GM11168 (cell line): ENCODE measurements around the gene SEPTIN8.

ENCODE experiments used
- in situ Hi-C: fragments of 300-500 bp; cut with MboI; formaldehyde crosslinking; loops from one replicate; pipeline ENCODE4 v1.12.0; 2022; ENCODE audit warnings: low sequenced_read_pairs; ENCODE audit not compliant: unreplicated experiment

Gene SEPTIN8

GRCh38 chr5:132753135-132753987 is 23.7 kb downstream of the SEPTIN8 start:
- in situ Hi-C loops = no loop called here

GRCh38 chr5:132752581-132753125 is 24.4 kb downstream of the SEPTIN8 start:
- in situ Hi-C loops = no loop called here

DNA sequence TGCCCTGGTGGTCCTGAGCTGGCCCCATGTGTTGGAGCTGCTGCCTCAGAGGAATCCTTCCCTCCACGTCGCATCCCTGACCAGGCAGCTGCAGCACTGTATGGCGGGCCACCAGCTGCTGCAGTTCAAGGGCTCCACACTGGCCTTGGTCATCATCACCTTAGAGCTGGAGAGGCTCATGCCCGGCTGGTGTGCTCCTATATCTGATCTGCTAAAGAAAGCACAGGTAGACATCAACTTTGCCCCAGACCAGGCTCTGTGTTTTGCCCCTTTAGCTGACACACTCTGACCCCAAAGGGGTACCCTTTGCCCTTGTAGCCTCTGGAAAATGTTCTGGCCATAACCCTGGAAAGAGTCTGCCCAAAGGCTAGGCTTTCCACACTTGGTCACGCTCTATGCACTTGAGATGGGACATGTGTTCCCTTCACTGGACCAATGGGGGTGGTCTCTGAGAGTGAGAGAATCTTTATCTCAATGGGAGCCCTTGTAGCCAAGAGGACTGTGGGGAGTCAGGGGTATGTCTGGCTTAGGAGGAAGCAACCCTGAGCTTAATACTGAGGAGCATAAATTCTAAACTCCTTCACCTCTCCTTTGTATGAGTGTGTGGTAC is 25.0 kb downstream of the SEPTIN8 start:
- in situ Hi-C loops = no loop called here

GRCh38 chr5:132751444-132751843 is 25.6 kb downstream of the SEPTIN8 start:
- in situ Hi-C loops = no loop called here

- in situ Hi-C loops = no loop called here
Measured at GRCh38 chr5:132750471-132751230, 26.4 kb downstream of the SEPTIN8 start.

DNA sequence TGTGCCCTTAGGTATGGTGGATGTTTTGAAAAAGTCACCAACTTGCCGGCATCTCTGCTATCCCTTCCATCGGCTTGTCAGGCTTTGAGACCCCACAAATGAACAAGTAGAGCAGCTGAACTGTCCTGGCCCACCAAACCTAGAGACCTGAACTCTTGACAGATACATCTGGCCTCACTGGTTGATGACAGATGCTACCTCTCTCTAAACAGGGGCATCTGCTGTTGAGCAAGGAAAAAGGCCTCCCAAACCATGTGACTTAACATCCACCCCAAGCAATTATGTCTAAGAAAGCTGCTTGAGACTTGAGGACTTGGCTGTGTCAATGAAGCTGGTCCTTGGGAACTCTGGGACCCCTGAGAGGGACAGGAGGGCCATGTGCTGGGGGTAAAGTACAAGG is 27.5 kb downstream of the SEPTIN8 start:
- in situ Hi-C loops = no loop called here

- in situ Hi-C loops = no loop called here
Measured at GRCh38 chr5:132748522-132749000, 28.5 kb downstream of the SEPTIN8 start.

DNA sequence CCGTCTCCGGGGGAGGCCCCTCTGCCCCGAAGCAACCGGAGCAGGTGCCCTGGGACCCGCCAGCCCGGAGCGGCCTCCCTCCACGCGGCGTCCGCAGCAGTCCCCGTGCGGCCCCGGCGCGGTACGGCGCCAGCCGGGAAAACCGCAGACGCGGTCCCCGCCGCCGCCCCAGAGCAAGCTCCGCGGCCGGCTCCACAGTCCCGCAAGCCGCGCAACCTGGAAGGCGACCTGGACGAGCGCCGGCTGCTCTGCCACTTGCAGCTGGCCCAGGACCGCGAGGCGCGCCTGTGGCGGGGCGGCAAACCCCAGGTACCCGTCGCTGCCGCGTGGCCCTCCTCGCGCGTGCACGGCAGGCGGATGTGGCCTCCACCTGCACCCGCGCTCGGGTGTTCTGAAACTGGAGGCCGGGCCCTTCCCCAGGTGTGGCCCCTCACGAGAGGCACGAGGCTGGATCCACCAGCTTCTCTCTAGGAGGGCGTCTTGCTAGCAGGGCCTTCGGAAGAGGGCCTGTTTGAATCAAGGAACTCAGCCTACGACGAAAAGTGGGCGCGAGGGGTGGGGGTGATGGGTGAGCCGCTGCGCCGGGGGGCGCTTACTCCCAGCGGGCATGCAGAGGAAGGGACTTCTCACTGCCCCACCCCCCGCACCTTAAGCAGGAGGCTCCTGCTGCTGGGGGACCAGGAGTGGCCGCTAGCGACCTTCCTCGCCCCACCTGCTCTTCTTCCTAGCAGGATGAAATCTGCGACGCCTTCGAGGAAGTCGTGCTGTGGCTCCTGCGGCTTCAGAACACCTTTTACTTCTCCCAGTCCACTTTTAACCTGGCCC is 29.2 kb downstream of the SEPTIN8 start:
- in situ Hi-C loops = no loop called here

DNA sequence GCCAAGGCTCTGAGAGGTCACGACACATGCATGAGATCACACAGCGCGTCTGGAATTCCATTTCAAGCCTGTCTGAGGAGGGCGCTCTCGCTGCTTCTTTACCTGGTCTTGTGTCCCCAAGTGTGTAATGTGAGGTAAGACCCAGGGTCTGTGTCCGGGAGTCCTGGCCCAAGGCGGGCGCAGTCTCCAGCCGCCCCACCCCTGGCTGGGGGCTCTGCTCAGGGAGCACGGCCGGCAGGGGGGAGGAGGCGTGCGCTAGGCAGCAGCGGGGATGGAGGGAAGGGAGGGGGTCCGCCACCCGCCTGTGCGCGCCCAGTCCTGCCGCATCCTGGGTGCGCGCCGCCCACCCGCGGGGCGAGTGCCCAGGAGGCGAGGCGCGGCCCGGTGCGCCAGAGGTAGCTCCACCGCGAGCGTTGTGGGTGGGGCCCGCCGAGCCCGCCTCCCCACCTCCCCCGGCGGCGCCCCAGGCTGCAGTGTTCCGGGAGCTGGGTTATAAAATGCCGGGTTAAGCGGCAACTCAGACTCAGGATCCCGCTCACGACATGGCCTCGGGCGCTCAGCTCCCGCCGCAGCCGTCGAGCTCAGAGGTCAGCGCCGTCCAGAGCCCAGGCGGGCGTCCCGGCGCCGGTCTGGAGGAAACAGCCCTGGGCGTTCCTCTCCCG is 30.0 kb downstream of the SEPTIN8 start, which contains the start of gene CCNI2:
CCNI2 (plus strand) TSS at position 473 of the 662 bp plus-strand sequence; CDS start at position 543, 70 bp downstream.
- in situ Hi-C loops = no loop called here

GRCh38 chr5:132746592-132746953 is 30.5 kb downstream of the SEPTIN8 start:
- in situ Hi-C loops = no loop called here

GRCh38 chr5:132744659-132745058 is 32.4 kb downstream of the SEPTIN8 start:
- in situ Hi-C loops = no loop called here

DNA sequence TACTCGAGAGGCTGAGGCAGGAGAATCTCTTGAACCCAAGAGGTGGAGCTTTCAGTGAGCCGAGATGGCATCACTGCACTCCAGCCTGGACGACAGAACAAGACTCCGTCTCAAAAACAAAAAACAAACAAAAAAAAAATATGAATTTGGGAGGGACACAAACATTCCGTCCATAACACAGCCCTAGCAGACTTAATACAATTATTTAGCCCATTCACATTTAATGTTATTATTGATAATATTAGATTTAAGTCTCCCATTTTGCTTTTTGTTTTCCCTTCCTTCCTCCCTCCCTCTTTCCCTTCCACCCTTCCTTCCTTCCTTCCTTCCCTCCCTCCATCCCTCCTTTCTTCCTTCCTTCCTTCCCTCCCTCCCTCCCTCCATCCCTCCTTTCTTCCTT is 34.4 kb downstream of the SEPTIN8 start:
- in situ Hi-C loops = no loop called here

GRCh38 chr5:132742158-132742557 is 34.9 kb downstream of the SEPTIN8 start:
- in situ Hi-C loops = no loop called here

DNA sequence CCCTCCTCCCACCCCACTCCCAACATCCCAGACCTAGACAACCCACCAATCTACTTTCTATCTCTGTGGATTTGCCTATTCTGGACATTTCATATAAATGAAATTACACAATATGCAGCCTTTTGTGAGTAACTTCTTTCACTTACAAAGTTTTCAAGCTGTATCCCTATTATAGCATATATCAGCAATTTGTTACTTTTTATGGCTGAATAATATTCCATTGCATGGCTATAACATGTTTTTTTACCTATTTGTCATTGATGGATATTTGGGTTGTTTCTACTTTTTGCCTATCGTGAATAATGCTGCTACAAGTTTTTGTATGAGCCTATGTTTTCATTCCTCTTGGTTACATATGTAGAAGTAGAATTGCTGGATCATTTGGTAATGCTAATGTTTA is 37.8 kb downstream of the SEPTIN8 start:
- in situ Hi-C loops = no loop called here

DNA sequence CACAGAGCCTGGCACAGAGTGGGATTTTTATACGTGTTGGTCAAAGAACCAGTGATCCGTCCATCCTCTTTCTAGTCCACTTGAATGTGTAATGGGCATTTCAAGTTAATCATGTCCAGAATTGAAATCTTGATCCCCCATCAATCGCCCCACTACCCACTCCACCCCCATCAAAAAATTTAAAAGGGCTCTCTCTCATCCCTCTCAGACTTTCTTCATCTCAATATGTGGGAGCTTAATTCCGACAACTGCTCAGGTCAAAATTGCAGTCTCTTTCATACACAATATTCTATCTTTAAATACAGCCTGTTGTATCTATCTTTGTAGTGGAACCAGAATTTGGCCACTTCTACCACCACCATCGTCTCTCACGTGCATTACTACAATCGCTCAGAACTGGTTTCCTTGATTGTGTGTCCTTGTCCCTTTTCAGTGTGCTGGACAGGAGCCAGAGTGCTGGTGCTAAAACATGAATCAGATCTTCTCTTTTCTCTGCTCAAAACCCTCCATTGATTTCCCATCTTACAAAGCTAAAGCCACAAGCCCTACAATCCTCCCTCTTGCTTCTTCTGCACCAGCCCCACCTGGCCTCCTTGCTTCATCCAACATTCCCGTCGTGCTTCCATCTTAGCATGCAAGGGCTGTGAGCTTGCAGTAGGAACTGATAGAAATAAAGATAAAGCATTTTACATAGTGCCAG is 38.9 kb downstream of the SEPTIN8 start:
- in situ Hi-C loops = no loop called here

GRCh38 chr5:132736853-132737833 is 39.9 kb downstream of the SEPTIN8 start, which contains the start of gene KIF3A:
Gene KIF3A (minus strand): TSS chr5:132737546. CDS start chr5:132737419, 127 bp downstream.
- in situ Hi-C loops = no loop called here

GRCh38 chr5:132734687-132735086 is 42.4 kb downstream of the SEPTIN8 start:
- in situ Hi-C loops = no loop called here
